Measurements from ENCODE around the gene PDLIM5.
"Not testable (repeated sequence)": the region's sequence is repeated elsewhere in the genome, so short reads cannot be mapped to it uniquely, and the experiment has no call there.

The PDLIM5 gene

DNA sequence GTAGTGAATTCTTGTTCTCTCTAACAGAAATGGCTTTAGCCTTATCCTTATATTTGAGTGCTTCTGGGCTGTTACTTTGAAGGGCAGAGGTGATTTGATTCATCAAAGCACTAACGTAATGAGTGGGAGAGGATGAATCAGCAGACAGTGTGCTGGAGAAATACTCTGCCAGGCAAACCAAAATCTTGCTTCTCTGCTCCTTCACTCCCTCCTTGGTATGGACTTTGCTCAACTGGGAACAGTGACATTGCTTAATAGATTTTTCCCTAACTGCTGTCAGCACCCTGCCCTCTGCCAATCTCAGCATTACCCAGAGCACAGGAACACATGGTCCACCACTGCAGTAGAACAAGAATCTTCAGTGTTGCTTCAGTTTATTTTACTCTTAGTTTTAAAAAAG, 56.0 kb downstream of the PDLIM5 start:
- H3K4me3 ChIP-seq (ENCODE audit: low read length) = no peak overlapping the region
- H3K36me3 ChIP-seq (ENCODE audit: control insufficient read depth, insufficient read depth, low read length) = no peaks in the 10 kb centered on the region
- no peaks in the 10 kb centered on the region for H3K27me3 ChIP-seq (ENCODE audit: control insufficient read depth, insufficient read depth, low read length)
- no peak overlapping the region for H3K27ac ChIP-seq (ENCODE audit: low read length)
- no peak for DNase-seq (ENCODE audit: low read depth, low spot score)
- H3K9me3 ChIP-seq (ENCODE audit: control insufficient read depth, insufficient read depth, low read length) = no peaks in the 10 kb centered on the region
- H3K4me1 ChIP-seq (ENCODE audit: control insufficient read depth, insufficient read depth, low read length) = no peaks in the 10 kb centered on the region
- no CpG with 5 or more reads among the region's 1 CpG for WGBS (ENCODE audit: insufficient coverage, insufficient read length)

DNA sequence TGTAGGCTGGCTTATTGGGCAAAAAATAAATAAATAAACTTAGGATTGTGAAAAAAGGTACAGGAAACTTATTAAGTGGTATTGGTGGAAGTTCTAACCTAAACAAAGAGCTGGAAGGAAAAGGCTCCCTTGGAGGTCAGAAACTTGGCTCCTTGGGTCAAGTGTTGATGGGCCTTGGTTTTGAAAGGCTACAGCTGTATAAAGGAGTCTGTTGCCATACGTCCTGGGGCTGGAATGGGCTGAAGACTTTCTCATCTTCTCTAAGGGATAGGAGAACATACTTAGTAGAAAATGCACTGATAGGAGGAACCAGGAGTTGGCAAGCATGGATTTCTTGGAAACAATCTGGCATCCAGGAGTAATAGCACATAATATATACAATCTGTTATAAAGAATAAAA, 56.6 kb downstream of the PDLIM5 start:
- Histone ChIP-seq H3K4me1 (ENCODE audit: control insufficient read depth, insufficient read depth, low read length) (no peaks in the 10 kb centered on the region), H3K27me3 (ENCODE audit: control insufficient read depth, insufficient read depth, low read length) (no peaks in the 10 kb centered on the region), H3K36me3 (ENCODE audit: control insufficient read depth, insufficient read depth, low read length) (no peaks in the 10 kb centered on the region), H3K9me3 (ENCODE audit: control insufficient read depth, insufficient read depth, low read length) (no peaks in the 10 kb centered on the region), H3K27ac (ENCODE audit: low read length) (no peak overlapping the region), H3K4me3 (ENCODE audit: low read length) (no peak overlapping the region)
- no CpG with 5 or more reads among the region's 1 CpG for WGBS (ENCODE audit: insufficient coverage, insufficient read length)
- DNase-seq (ENCODE audit: low read depth, low spot score) = no peak

GRCh38 chr4:94508806-94509205, 57.1 kb downstream of the PDLIM5 start:
- no peaks in the 10 kb centered on the region for H3K9me3 ChIP-seq (ENCODE audit: control insufficient read depth, insufficient read depth, low read length)
- no peaks in the 10 kb centered on the region for H3K4me1 ChIP-seq (ENCODE audit: control insufficient read depth, insufficient read depth, low read length)
- H3K27me3 ChIP-seq (ENCODE audit: control insufficient read depth, insufficient read depth, low read length) = no peaks in the 10 kb centered on the region
- H3K36me3 ChIP-seq (ENCODE audit: control insufficient read depth, insufficient read depth, low read length) = no peaks in the 10 kb centered on the region
- no CpG with 5 or more reads among the region's 1 CpG for WGBS (ENCODE audit: insufficient coverage, insufficient read length)
- no peak overlapping the region for H3K27ac ChIP-seq (ENCODE audit: low read length)
- no peak overlapping the region for H3K4me3 ChIP-seq (ENCODE audit: low read length)
- DNase-seq (ENCODE audit: low read depth, low spot score) = no peak

DNA sequence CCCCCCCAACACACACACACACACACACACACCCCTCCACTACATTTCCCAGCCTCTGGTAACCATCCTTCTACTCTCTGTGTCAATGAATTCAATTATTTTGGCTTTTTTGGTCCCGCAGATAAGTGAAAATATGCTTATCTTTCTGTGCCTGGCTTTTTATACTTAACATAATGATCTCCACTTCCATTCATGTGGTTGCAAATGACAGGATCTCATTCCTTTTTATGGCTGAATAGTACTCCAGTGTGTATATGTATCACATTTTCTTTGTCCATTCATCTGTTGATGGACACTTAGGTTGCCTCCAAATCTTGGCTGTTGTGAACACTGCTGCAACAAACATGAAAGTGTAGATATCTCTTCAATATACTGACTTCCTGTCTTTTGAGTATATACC, 59.8 kb downstream of the PDLIM5 start:
- Histone ChIP-seq H3K27me3 (ENCODE audit: control insufficient read depth, insufficient read depth, low read length) (no peaks in the 10 kb centered on the region), H3K27ac (ENCODE audit: low read length) (no peak overlapping the region), H3K36me3 (ENCODE audit: control insufficient read depth, insufficient read depth, low read length) (no peaks in the 10 kb centered on the region), H3K4me3 (ENCODE audit: low read length) (no peak overlapping the region), H3K4me1 (ENCODE audit: control insufficient read depth, insufficient read depth, low read length) (no peaks in the 10 kb centered on the region), H3K9me3 (ENCODE audit: control insufficient read depth, insufficient read depth, low read length) (no peaks in the 10 kb centered on the region)
- DNase-seq (ENCODE audit: low read depth, low spot score) = no peak
- no CpG with 5 or more reads among the region's 1 CpG for WGBS (ENCODE audit: insufficient coverage, insufficient read length)

DNA sequence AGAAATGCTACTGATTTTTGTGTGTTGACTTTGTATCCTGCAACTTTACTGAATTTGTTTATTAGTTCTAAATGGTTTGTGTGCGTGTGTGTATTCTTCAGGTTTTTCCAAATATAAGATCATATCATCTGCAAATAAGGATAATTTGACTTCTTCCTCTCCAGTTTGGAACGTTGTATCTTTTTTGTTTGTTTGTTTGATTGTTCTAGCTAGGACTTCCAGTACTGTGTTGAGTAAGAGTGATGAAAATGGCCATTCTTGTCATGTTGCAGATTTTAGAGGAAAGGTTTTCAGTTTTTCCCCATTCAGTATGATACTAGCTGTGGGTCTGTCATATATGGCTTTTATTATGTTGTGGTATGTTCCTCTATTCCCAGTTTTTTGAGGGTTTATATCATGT, 61.8 kb downstream of the PDLIM5 start:
- not testable (repeated sequence) for H3K36me3 ChIP-seq (ENCODE audit: control insufficient read depth, insufficient read depth, low read length); H3K27me3 ChIP-seq (ENCODE audit: control insufficient read depth, insufficient read depth, low read length); H3K4me1 ChIP-seq (ENCODE audit: control insufficient read depth, insufficient read depth, low read length); H3K4me3 ChIP-seq (ENCODE audit: low read length); H3K9me3 ChIP-seq (ENCODE audit: control insufficient read depth, insufficient read depth, low read length); H3K27ac ChIP-seq (ENCODE audit: low read length); DNase-seq (ENCODE audit: low read depth, low spot score)
- no CpG with 5 or more reads among the region's 2 CpGs for WGBS (ENCODE audit: insufficient coverage, insufficient read length)

GRCh38 chr4:94515365-94515764, 63.6 kb downstream of the PDLIM5 start:
- H3K27me3 ChIP-seq (ENCODE audit: control insufficient read depth, insufficient read depth, low read length) = no peaks in the 10 kb centered on the region
- no CpG with 5 or more reads among the region's 4 CpGs for WGBS (ENCODE audit: insufficient coverage, insufficient read length)
- no peaks in the 10 kb centered on the region for H3K36me3 ChIP-seq (ENCODE audit: control insufficient read depth, insufficient read depth, low read length)
- H3K9me3 ChIP-seq (ENCODE audit: control insufficient read depth, insufficient read depth, low read length) = no peaks in the 10 kb centered on the region
- DNase-seq (ENCODE audit: low read depth, low spot score) = no peak
- no peaks in the 10 kb centered on the region; the same call in 1 of the 2 replicates for H3K4me1 ChIP-seq (ENCODE audit: control insufficient read depth, insufficient read depth, low read length)
- no peak overlapping the region for H3K27ac ChIP-seq (ENCODE audit: low read length)
- H3K4me3 ChIP-seq (ENCODE audit: low read length) = no peak overlapping the region

DNA sequence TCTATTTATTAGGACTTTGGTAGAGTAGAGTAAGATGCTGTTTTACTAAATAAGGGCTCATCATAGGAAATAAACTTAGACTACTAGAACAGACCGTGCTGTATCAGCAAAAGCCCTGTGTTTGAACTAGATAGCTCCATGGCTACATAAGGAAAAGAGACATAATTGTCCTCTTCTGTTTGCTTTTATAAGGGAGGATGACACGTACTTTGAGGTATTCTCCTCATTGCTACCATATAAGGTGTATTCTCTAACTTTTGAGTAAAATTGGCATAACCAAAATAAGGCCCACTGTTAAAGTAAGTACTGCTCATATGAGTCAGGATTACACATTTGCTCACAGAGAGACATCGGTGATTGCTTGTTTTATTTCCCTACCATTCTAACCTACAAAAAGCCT, 64.3 kb downstream of the PDLIM5 start:
- no CpG with 5 or more reads among the region's 3 CpGs for WGBS (ENCODE audit: insufficient coverage, insufficient read length)
- Histone ChIP-seq H3K4me3 (ENCODE audit: low read length) (no peak overlapping the region), H3K9me3 (ENCODE audit: control insufficient read depth, insufficient read depth, low read length) (no peaks in the 10 kb centered on the region), H3K36me3 (ENCODE audit: control insufficient read depth, insufficient read depth, low read length) (no peaks in the 10 kb centered on the region), H3K27me3 (ENCODE audit: control insufficient read depth, insufficient read depth, low read length) (no peaks in the 10 kb centered on the region), H3K27ac (ENCODE audit: low read length) (no peak overlapping the region), H3K4me1 (ENCODE audit: control insufficient read depth, insufficient read depth, low read length) (no peaks in the 10 kb centered on the region; the same call in 1 of the 2 replicates)
- no peak for DNase-seq (ENCODE audit: low read depth, low spot score)

DNA sequence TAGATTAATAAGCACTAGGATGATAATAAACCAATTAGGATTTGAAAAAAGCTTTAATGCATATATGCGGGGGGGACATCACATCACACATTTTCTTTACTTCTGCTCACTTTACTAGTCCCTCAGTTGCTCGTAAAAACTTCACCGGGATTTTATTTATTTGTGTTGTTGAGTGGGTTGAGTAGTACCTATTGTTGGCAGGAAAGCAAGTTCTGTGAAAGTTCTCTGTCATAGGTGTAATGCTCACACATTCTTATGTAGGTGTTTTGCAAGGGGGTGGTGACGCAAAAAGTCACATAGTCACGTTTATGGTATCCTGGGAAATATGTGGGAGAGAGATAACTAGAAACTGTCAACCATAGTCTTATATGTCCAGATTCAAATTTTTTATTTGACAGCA, 65.3 kb downstream of the PDLIM5 start:
- no peaks in the 10 kb centered on the region for H3K27me3 ChIP-seq (ENCODE audit: control insufficient read depth, insufficient read depth, low read length)
- no peaks in the 10 kb centered on the region for H3K9me3 ChIP-seq (ENCODE audit: control insufficient read depth, insufficient read depth, low read length)
- no peak overlapping the region for H3K27ac ChIP-seq (ENCODE audit: low read length)
- DNase-seq (ENCODE audit: low read depth, low spot score) = no peak
- no peaks in the 10 kb centered on the region; the same call in 1 of the 2 replicates for H3K4me1 ChIP-seq (ENCODE audit: control insufficient read depth, insufficient read depth, low read length)
- H3K4me3 ChIP-seq (ENCODE audit: low read length) = no peak overlapping the region
- WGBS (ENCODE audit: insufficient coverage, insufficient read length) = no CpG with 5 or more reads among the region's 5 CpGs
- H3K36me3 ChIP-seq (ENCODE audit: control insufficient read depth, insufficient read depth, low read length) = no peaks in the 10 kb centered on the region

GRCh38 chr4:94517492-94517891, 65.8 kb downstream of the PDLIM5 start:
- no peaks in the 10 kb centered on the region for H3K27me3 ChIP-seq (ENCODE audit: control insufficient read depth, insufficient read depth, low read length)
- no peaks in the 10 kb centered on the region for H3K36me3 ChIP-seq (ENCODE audit: control insufficient read depth, insufficient read depth, low read length)
- no peaks in the 10 kb centered on the region; the same call in 1 of the 2 replicates for H3K4me1 ChIP-seq (ENCODE audit: control insufficient read depth, insufficient read depth, low read length)
- no peak overlapping the region for H3K4me3 ChIP-seq (ENCODE audit: low read length)
- DNase-seq (ENCODE audit: low read depth, low spot score) = no peak
- WGBS (ENCODE audit: insufficient coverage, insufficient read length) = no CpG with 5 or more reads among the region's 1 CpG
- H3K9me3 ChIP-seq (ENCODE audit: control insufficient read depth, insufficient read depth, low read length) = no peaks in the 10 kb centered on the region
- no peak overlapping the region for H3K27ac ChIP-seq (ENCODE audit: low read length)

DNA sequence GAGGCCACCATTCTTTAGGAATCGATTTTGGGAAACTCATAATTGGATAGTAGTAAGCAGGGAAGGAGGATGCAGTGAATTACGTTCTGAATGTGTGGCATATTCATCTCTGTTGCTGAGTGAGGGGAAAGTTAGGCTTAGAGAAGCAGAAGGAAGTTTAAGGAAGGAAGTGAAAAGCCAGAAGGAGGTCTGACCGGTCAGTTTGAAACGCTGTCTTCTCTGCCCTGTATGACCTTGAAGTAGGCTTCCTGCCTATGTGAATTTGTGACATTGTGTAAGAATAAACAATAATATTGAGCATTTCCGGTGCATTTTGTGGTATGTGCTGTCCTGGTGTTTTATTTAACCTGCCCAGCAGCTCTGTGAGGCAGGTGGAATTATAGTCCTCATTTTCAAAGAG, 67.3 kb downstream of the PDLIM5 start:
- Histone ChIP-seq H3K9me3 (ENCODE audit: control insufficient read depth, insufficient read depth, low read length) (no peaks in the 10 kb centered on the region), H3K4me1 (ENCODE audit: control insufficient read depth, insufficient read depth, low read length) (no peaks in the 10 kb centered on the region; the same call in 1 of the 2 replicates), H3K36me3 (ENCODE audit: control insufficient read depth, insufficient read depth, low read length) (no peaks in the 10 kb centered on the region), H3K27ac (ENCODE audit: low read length) (no peak overlapping the region), H3K4me3 (ENCODE audit: low read length) (no peak overlapping the region), H3K27me3 (ENCODE audit: control insufficient read depth, insufficient read depth, low read length) (no peaks in the 10 kb centered on the region)
- no peak for DNase-seq (ENCODE audit: low read depth, low spot score)
- WGBS (ENCODE audit: insufficient coverage, insufficient read length) = no CpG with 5 or more reads among the region's 5 CpGs

DNA sequence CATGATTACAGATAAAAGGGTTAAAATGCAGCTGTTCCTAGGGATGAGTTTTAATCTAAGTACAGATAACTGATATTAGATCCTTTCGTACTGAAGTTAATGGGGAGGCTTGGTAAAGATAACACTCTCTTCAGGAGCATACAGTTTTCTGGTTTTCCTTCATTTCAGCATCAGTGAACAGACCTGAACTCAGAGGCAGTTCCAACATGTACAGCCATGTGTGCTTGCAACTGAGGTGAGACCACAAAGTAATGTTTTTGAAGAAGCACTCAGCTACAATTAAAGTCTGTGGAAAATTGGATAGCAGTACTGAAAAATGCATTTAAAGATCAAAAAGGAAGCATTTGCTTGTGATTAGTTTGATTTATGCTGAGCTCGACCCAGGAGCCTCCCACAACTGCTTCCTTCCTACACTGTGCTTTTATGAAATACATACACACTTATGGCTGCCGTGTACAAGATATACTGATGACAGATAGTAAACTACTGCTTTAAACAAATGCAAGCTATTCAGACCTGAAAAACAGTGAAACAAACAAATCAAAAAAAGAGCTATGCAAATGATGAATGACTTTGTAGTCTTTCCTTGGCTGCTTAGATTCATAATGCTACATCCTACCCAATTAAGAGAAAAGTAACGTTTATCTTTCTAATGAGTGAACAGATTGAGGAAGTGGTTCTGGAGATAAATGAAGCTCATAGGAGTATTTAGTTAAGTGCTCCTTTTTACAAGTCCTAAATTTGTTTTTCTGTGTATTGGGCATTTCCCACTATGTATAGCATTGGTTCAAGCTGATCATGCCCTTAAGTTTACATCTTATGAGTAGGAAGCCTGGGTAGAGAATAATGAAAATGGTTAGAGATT, 68.4 kb downstream of the PDLIM5 start:
- no CpG with 5 or more reads among the region's 4 CpGs for WGBS (ENCODE audit: insufficient coverage, insufficient read length)
- no peaks in the 10 kb centered on the region for H3K27me3 ChIP-seq (ENCODE audit: control insufficient read depth, insufficient read depth, low read length)

More for the DNA sequence above, 68.4 kb downstream of the PDLIM5 start:
- Histone ChIP-seq H3K9me3 (ENCODE audit: control insufficient read depth, insufficient read depth, low read length) (no peaks in the 10 kb centered on the region), H3K36me3 (ENCODE audit: control insufficient read depth, insufficient read depth, low read length) (no peaks in the 10 kb centered on the region), H3K4me1 (ENCODE audit: control insufficient read depth, insufficient read depth, low read length) (no peaks in the 10 kb centered on the region; the same call in 1 of the 2 replicates), H3K27ac (ENCODE audit: low read length) (no peak overlapping the region), H3K4me3 (ENCODE audit: low read length) (no peak overlapping the region)
- no peak for DNase-seq (ENCODE audit: low read depth, low spot score)
